Loucy (cell line): Measurements from ENCODE around the gene ZNF385B.

Source experiments
- EZH2phosphoT487 ChIP-seq: fragments of 200-600 bp; IDR thresholded peaks from 2 replicates; pipeline ENCODE4 v1.6.1; 2018; ENCODE audit warnings: antibody characterized with exemption, mild to moderate bottlenecking, moderate library complexity, borderline replicate concordance
- TF ChIP-seq, protein P1 (sequence below): fragments of 200-600 bp; sonication (generic); conservative IDR thresholded peaks from 2 replicates; pipeline ENCODE4 v1.5.1; 2014; ENCODE audit warnings: mild to moderate bottlenecking, antibody characterized with exemption, low read length

DNA sequence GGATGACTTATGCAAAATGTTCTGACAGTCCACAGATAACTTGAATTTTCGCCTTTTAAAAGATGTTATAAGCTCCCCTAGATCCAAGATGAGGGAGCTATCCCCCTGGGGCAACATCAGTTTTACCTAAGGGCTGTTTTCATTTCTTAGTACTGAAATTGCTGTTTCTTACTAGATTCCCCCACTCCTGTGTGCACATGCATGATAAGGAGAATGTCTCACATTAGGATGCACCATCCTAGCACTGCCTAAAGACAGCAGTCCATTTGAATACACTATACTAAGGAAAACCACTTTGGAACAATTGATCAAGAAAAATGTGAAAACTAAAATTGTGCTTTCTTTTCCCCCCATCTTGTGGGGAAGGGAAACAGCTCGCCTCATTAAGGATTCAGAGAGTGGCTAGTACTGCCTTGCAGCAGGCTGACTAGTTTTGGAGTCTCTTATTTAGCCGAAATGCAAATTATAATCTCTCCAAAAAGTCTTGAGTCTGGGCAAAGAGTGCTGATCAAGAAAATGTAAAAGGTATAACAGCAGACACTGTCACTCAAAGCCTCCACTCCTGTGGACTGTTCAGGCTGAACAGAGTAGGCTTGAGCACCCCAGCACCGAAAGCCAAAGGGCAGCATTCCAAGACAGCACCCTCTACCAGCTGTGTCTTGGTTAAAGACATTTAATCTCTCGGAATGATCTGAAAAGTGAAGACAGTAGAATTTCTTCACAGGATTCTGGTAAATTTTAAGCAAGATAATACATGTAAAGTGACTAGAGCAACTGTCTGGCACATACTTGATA is 65.0 kb downstream of the ZNF385B start:
- TF ChIP-seq, protein P1, sequence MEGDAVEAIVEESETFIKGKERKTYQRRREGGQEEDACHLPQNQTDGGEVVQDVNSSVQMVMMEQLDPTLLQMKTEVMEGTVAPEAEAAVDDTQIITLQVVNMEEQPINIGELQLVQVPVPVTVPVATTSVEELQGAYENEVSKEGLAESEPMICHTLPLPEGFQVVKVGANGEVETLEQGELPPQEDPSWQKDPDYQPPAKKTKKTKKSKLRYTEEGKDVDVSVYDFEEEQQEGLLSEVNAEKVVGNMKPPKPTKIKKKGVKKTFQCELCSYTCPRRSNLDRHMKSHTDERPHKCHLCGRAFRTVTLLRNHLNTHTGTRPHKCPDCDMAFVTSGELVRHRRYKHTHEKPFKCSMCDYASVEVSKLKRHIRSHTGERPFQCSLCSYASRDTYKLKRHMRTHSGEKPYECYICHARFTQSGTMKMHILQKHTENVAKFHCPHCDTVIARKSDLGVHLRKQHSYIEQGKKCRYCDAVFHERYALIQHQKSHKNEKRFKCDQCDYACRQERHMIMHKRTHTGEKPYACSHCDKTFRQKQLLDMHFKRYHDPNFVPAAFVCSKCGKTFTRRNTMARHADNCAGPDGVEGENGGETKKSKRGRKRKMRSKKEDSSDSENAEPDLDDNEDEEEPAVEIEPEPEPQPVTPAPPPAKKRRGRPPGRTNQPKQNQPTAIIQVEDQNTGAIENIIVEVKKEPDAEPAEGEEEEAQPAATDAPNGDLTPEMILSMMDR = no peak
- TF ChIP-seq EZH2phosphoT487 = no peak
